ENCODE data around the gene IRX1.

Gene IRX1

DNA sequence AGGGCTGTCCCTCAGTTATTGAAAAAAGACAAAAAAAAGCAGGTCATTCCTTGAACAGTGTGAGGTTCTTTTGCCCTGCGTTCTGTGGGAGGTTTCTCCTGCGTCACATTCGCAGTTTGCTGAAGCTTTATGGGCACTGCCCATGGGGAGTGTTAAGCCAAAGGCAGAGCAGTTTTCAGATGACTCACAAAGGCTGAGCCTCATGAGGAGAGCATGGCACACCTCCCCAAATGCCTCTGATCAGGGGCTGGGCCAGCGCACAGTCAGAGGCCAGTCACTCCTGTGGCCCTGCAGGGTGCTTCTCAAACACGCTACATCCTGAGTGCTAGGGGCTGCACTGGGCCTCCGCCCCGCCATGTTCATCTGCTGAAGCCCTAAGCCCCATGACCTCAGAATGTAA lies 38.4 kb downstream of the IRX1 start:
- Histone ChIP-seq H3K27me3 (ENCODE audit: control insufficient read depth, insufficient read depth, low read length) (no peaks in the 10 kb centered on the region), H3K9ac (ENCODE audit: low read length) (no peak overlapping the region), H3K4me1 (ENCODE audit: control insufficient read depth, insufficient read depth, low read length) (no peaks in the 10 kb centered on the region), H3K4me3 (ENCODE audit: low read length) (no peak overlapping the region), H3K36me3 (ENCODE audit: control insufficient read depth, insufficient read depth, low read length) (no peaks in the 10 kb centered on the region), H3K27ac (ENCODE audit: low read depth, low read length) (no peak overlapping the region)

GRCh38 chr5:3639175-3639574 lies 43.5 kb downstream of the IRX1 start:
- Histone ChIP-seq H3K4me1 (ENCODE audit: control insufficient read depth, insufficient read depth, low read length) (no peaks in the 10 kb centered on the region), H3K36me3 (ENCODE audit: control insufficient read depth, insufficient read depth, low read length) (no peaks in the 10 kb centered on the region), H3K4me3 (ENCODE audit: low read length) (no peak overlapping the region)

DNA sequence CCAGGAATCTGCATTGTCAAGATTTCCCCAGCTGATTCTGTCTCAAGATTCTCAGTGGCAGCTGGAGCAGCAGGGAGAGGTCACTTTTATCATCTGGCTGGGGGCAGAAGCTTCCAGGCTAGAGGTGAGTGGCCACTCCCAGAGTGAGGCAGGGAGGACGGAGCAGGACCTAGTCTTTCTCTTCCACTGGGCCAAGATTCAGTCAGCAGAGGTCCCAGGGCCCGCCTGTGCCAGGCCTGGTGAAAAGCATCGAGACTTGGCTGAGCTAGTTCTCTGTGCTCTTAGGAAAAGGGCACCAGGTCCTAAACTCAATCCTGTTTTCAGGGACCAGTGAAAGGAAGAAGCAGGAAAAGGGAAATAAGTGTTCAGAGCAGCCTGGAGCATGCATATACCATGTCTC lies 46.6 kb downstream of the IRX1 start:
- H3K36me3 ChIP-seq (ENCODE audit: control insufficient read depth, insufficient read depth, low read length), result no peaks in the 10 kb centered on the region
- H3K4me3 ChIP-seq (ENCODE audit: low read length), result no peak overlapping the region
- no peak overlapping the region for H3K27ac ChIP-seq (ENCODE audit: low read depth, low read length)
- H3K27me3 ChIP-seq (ENCODE audit: control insufficient read depth, insufficient read depth, low read length), result no peaks in the 10 kb centered on the region
- no peaks in the 10 kb centered on the region for H3K4me1 ChIP-seq (ENCODE audit: control insufficient read depth, insufficient read depth, low read length)
- no peak overlapping the region for H3K9ac ChIP-seq (ENCODE audit: low read length)

More at GRCh38 chr5:3639175-3639574, 43.5 kb downstream of the IRX1 start:
- H3K27ac ChIP-seq (ENCODE audit: low read depth, low read length), result no peak overlapping the region
- no peak overlapping the region for H3K9ac ChIP-seq (ENCODE audit: low read length)
- H3K27me3 ChIP-seq (ENCODE audit: control insufficient read depth, insufficient read depth, low read length), result no peaks in the 10 kb centered on the region

DNA sequence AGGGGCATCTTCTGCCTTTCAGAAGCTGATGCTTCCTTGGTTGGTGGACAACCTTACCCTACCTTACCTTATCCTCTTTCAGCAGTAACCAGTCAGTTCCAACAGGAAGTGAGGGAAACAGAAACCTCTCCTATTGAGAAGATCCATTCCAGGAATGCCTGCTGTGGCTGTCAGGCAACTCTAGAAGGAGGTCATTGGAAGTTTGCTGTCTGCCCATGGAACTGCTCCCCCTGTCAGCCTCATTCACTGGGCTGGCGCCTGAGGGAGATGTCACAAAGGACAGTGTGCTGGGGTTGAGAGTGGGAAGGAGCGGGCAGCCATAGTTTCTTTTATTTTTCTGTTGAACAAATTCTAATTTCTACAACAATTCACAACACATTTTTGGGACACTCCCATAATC lies 54.7 kb downstream of the IRX1 start:
- no peaks in the 10 kb centered on the region for H3K27me3 ChIP-seq (ENCODE audit: control insufficient read depth, insufficient read depth, low read length)
- no peak overlapping the region for H3K27ac ChIP-seq (ENCODE audit: low read depth, low read length)
- H3K9ac ChIP-seq (ENCODE audit: low read length), result no peak overlapping the region
- no peak overlapping the region for H3K4me3 ChIP-seq (ENCODE audit: low read length)
- H3K36me3 ChIP-seq (ENCODE audit: control insufficient read depth, insufficient read depth, low read length), result no peaks in the 10 kb centered on the region
- no peaks in the 10 kb centered on the region for H3K4me1 ChIP-seq (ENCODE audit: control insufficient read depth, insufficient read depth, low read length)

DNA sequence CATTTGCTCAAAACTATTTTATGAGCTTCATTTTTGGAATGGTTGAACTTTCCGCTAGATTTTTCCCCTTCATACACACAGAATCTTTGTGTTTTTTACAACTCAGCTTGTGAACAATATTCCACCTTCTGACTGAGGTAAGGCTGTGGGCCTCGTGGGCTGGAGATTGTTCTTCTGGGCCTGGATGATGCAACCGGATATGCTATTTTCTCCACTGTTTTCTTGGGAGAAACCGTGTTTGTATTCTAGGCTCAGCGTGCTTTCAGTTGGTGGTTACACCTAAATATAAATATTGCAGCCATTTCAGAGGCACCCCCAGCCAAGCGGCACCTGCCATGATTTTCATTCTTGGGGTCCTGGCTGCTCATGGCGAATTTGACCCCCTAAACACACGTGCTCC lies 55.2 kb downstream of the IRX1 start:
- H3K4me1 ChIP-seq (ENCODE audit: control insufficient read depth, insufficient read depth, low read length), result no peaks in the 10 kb centered on the region
- H3K9ac ChIP-seq (ENCODE audit: low read length), result no peak overlapping the region
- no peak overlapping the region for H3K4me3 ChIP-seq (ENCODE audit: low read length)
- H3K27ac ChIP-seq (ENCODE audit: low read depth, low read length), result no peak overlapping the region
- H3K36me3 ChIP-seq (ENCODE audit: control insufficient read depth, insufficient read depth, low read length), result no peaks in the 10 kb centered on the region
- H3K27me3 ChIP-seq (ENCODE audit: control insufficient read depth, insufficient read depth, low read length), result no peaks in the 10 kb centered on the region
